HG03558 (cell line): ENCODE results near the gene WDPCP.

Experiments
- ATAC-seq: cut with Tn5 transposase; IDR thresholded peaks from one replicate; pipeline ENCODE4 v1.9.1; 2021; ENCODE audit warnings: moderate number of reproducible peaks; ENCODE audit not compliant: unreplicated experiment; ENCODE audit errors: extremely low read depth

Gene WDPCP

GRCh38 chr2:63555299-63555698 is 33.0 kb downstream of the WDPCP start:
- ATAC-seq: no peak

- ATAC-seq: no peak
These were observed 35.2 kb downstream of the WDPCP start for GRCh38 chr2:63553049-63553448.

GRCh38 chr2:63545023-63545422 is 43.3 kb downstream of the WDPCP start:
- ATAC-seq: no peak

GRCh38 chr2:63544017-63544627 is 44.2 kb downstream of the WDPCP start:
- ATAC-seq: no peak

- ATAC-seq: no peak
These were observed 48.7 kb downstream of the WDPCP start for GRCh38 chr2:63539416-63540162.

GRCh38 chr2:63538390-63538789 is 49.9 kb downstream of the WDPCP start:
- ATAC-seq: no peak

GRCh38 chr2:63537306-63537705 is 51.0 kb downstream of the WDPCP start:
- no peak for ATAC-seq

- ATAC-seq: no peak
These were observed 57.5 kb downstream of the WDPCP start for GRCh38 chr2:63530704-63531279.

- ATAC-seq: no peak
These were observed 62.4 kb downstream of the WDPCP start for GRCh38 chr2:63525905-63526304.

- ATAC-seq: no peak
These were observed 65.3 kb downstream of the WDPCP start for GRCh38 chr2:63522950-63523349.

GRCh38 chr2:63520793-63521192 is 67.5 kb downstream of the WDPCP start:
- ATAC-seq: no peak

GRCh38 chr2:63514781-63515180 is 73.5 kb downstream of the WDPCP start:
- ATAC-seq: no peak

GRCh38 chr2:63514237-63514716 is 74.0 kb downstream of the WDPCP start:
- ATAC-seq: no peak

- no peak for ATAC-seq
These were observed 82.0 kb downstream of the WDPCP start for GRCh38 chr2:63506320-63506719.

- ATAC-seq: no peak
These were observed 84.5 kb downstream of the WDPCP start for GRCh38 chr2:63503818-63504217.

- ATAC-seq: no peak
These were observed 87.9 kb downstream of the WDPCP start for GRCh38 chr2:63500398-63500797.

GRCh38 chr2:63497576-63497975 is 90.7 kb downstream of the WDPCP start:
- ATAC-seq: no peak

GRCh38 chr2:63494968-63495367 is 93.3 kb downstream of the WDPCP start:
- no peak for ATAC-seq

- no peak for ATAC-seq
These were observed 94.2 kb downstream of the WDPCP start for GRCh38 chr2:63494100-63494499.

- ATAC-seq: no peak
These were observed 100.1 kb downstream of the WDPCP start for GRCh38 chr2:63488118-63488713.

GRCh38 chr2:63486861-63487290 is 101.4 kb downstream of the WDPCP start:
- no peak for ATAC-seq
